ENCODE measurements around the gene PLA2G2E. TPM values are rescaled to one million over a fixed set of nuclear protein-coding genes. Genes with fewer than 3 reads are reported as not detected.

The PLA2G2E gene
- total RNA-seq, 1 donor from 2014 or later = not detected

DNA sequence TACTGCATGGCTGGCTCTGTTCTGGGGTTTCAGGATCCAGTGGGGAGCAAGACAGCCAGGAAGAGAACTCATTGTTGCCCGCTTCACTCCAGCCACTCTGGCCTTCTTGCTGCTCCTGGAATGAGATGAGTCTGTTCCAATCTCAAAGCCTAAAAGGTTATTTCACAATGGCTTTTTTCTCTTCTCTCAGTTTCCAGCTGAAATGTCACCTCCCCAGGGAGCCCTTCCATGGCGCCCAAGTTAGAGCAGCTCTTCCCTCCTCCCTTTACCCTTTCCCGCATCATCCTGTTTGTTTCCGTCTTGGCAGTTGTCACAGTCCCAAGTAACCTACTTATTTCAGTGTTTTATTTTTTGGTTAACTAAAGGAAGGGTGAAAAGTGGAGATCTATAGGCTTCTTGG lies 40.2 kb upstream of the PLA2G2E start:
- ATAC-seq (no peak), DNase-seq (no peak)
- Histone ChIP-seq H3K36me3 (no peaks in the 10 kb centered on the region), H3K4me3 (no peak overlapping the region), H3K4me1 (no peaks in the 10 kb centered on the region), H3K27ac (no peak overlapping the region), H3K9me3 (no peaks in the 10 kb centered on the region), H3K27me3 (no peaks in the 10 kb centered on the region)
- intact Hi-C loops (cut with DNase I) = no loop called here
- TF ChIP-seq, protein P1, sequence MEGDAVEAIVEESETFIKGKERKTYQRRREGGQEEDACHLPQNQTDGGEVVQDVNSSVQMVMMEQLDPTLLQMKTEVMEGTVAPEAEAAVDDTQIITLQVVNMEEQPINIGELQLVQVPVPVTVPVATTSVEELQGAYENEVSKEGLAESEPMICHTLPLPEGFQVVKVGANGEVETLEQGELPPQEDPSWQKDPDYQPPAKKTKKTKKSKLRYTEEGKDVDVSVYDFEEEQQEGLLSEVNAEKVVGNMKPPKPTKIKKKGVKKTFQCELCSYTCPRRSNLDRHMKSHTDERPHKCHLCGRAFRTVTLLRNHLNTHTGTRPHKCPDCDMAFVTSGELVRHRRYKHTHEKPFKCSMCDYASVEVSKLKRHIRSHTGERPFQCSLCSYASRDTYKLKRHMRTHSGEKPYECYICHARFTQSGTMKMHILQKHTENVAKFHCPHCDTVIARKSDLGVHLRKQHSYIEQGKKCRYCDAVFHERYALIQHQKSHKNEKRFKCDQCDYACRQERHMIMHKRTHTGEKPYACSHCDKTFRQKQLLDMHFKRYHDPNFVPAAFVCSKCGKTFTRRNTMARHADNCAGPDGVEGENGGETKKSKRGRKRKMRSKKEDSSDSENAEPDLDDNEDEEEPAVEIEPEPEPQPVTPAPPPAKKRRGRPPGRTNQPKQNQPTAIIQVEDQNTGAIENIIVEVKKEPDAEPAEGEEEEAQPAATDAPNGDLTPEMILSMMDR (IDR thresholded peaks at IDR 0.05) = no peak

DNA sequence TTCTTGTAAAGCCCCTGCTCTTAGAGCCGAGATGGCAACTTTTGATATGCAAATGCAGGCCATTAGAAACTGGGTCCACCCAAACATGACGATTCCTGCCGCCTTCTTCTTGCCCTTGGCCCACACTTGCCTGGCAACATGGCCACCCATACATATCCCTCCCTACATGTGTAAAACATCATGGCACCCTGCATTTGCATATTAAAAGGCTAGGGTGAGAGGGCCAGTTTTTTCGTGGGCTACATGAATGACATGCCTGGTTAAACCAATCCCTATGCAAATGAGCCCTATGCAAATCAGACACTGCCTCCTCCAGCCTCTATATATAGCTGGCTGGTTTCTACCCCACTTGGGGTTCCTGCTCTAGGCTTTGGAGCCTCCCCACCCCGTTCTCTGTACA lies 37.2 kb upstream of the PLA2G2E start:
- intact Hi-C loops (cut with DNase I) = no loop called here
- no peak overlapping the region for H3K27ac ChIP-seq
- ATAC-seq = no peak

DNA sequence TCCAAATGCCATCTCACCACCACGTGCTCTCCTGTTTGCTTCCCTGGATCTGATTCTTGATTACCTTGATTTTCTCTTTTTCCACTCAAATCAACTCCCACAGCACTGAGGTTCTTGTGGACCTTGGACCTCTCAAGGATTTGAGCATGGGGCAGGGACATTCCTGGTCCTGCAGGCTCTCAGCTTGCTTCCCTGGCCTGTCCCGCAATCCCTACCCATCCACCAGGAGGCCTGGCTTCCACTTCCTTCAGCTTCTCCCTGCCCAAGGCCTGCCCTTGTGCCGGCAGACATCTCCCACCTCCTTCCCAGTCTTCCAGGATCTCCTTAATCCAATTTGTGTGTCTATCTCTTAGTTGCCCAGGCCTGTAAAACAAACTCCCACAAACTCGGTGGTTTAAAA lies 34.4 kb upstream of the PLA2G2E start:
- H3K27ac ChIP-seq = no peak overlapping the region

More for the DNA sequence above, 37.2 kb upstream of the PLA2G2E start:
- no peak for DNase-seq
- TF ChIP-seq, protein P1 (IDR thresholded peaks at IDR 0.05) = no peak
- Histone ChIP-seq H3K27me3 (no peaks in the 10 kb centered on the region), H3K9me3 (no peaks in the 10 kb centered on the region), H3K4me1 (no peaks in the 10 kb centered on the region), H3K36me3 (no peaks in the 10 kb centered on the region), H3K4me3 (no peak overlapping the region)

DNA sequence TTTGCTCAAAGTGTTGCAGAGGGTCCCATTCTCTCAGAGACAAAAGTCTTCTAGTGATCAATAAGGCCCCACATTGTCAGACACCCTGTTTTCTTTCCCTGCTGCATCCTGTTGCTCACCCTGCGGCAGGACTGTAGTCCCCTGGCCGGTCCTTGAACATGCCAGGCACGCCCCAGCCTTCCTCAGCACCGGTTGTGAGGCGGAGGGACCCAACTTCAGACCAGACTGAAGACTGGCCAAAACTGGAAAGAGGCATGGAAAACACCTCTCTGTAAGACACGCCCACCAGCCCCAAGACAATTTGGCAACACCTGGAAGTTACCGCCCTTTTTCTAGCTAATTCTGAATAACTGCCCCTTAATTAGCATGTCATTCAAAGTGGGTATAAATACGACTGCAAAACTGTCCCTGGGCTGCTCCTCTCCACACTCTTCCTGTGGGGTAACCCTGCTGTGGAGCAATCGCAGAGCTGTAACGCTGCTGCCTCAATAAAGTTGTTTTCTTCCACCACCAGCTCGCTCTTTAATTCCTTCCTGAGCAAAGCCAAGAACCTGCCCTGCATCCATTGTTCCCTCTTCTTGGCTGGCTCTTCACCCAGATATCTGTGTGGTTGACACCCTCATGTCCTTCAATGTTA lies 32.2 kb upstream of the PLA2G2E start:
- DNase-seq (no peak), ATAC-seq (no peak)
- Histone ChIP-seq H3K36me3 (no peaks in the 10 kb centered on the region), H3K4me1 (no peaks in the 10 kb centered on the region), H3K27ac (no peak overlapping the region), H3K27me3 (no peaks in the 10 kb centered on the region), H3K4me3 (no peak overlapping the region), H3K9me3 (no peaks in the 10 kb centered on the region)
- intact Hi-C loops (cut with DNase I) = no loop called here
- TF ChIP-seq, protein P1 (IDR thresholded peaks at IDR 0.05) = no peak

More for the DNA sequence above, 34.4 kb upstream of the PLA2G2E start:
- DNase-seq (no peak), ATAC-seq (no peak)
- Histone ChIP-seq H3K9me3 (no peaks in the 10 kb centered on the region), H3K27me3 (no peaks in the 10 kb centered on the region), H3K4me3 (no peak overlapping the region), H3K4me1 (no peaks in the 10 kb centered on the region), H3K36me3 (no peaks in the 10 kb centered on the region)
- TF ChIP-seq, protein P1 (IDR thresholded peaks at IDR 0.05) = no peak
- intact Hi-C loops (cut with DNase I) = no loop called here

DNA sequence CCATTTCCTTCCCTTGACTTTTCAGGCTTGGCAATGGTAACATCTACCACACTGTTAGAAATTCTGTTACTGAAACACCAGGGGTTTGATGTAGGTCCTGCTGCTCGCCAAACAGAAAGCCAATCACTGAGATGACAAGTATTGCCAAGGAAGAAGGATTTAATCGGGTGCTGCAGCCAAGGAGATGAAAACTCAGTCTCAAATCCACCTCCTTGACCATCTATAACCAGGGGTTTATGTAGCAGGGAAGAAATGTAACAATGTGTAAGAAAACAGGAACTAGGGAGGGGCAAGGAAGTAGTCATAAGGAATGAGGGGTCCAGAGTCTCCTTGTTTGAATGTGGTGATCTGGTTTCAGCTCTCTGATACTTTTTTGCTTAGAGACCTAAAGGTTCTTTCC lies 30.6 kb upstream of the PLA2G2E start:
- ATAC-seq (no peak), DNase-seq (no peak)
- H3K36me3 ChIP-seq = no peaks in the 10 kb centered on the region
- H3K4me3 ChIP-seq = no peak overlapping the region
- TF ChIP-seq, protein P1 (IDR thresholded peaks at IDR 0.05) = no peak
- H3K27me3 ChIP-seq = no peaks in the 10 kb centered on the region
- H3K4me1 ChIP-seq = no peaks in the 10 kb centered on the region
- H3K9me3 ChIP-seq = no peaks in the 10 kb centered on the region
- intact Hi-C loops (cut with DNase I) = no loop called here
- no peak overlapping the region for H3K27ac ChIP-seq

DNA sequence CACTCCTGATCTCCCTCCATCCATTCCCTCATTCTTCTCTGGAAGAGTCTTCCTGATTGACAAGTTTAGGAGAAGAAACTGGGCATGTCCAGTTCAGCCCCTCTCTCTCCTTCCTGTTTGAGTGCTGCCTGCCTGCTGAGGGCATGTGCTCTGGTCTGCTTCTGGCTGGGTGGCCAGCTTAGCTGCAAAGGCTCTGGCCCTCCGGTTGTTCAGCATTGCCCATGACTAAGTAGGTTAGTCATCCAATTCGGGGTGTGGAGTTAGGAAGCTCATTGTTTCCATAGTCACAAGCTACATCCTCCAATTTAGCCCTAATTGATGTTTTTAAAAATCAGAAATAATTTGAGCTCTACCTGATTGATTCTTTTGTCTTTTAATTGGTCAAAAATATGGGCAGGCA lies 25.6 kb upstream of the PLA2G2E start:
- Histone ChIP-seq H3K4me3 (no peak overlapping the region), H3K27me3 (peaks cover 7% of the 10 kb centered on the region), H3K4me1 (no peaks in the 10 kb centered on the region), H3K36me3 (no peaks in the 10 kb centered on the region), H3K9me3 (no peaks in the 10 kb centered on the region), H3K27ac (no peak overlapping the region)
- intact Hi-C loops (cut with DNase I) = no loop called here
- TF ChIP-seq, protein P1 (IDR thresholded peaks at IDR 0.05) = no peak
- no peak for DNase-seq
- ATAC-seq = no peak
